GM18907 (cell line): ENCODE results near the gene NPHP3.
"Not testable (repeated sequence)": the region's sequence is repeated elsewhere in the genome, so short reads cannot be mapped to it uniquely, and the experiment has no call there.

Source experiments
- ATAC-seq: cut with Tn5 transposase; IDR thresholded peaks from one replicate; pipeline ENCODE4 v1.9.1; 2021; ENCODE audit warnings: mild to moderate bottlenecking, moderate library complexity; ENCODE audit not compliant: unreplicated experiment

The NPHP3 gene

GRCh38 chr3:132650153-132650552, 72.1 kb downstream of the NPHP3 start:
- ATAC-seq, result no peak

GRCh38 chr3:132645058-132645457, 77.2 kb downstream of the NPHP3 start:
- no peak for ATAC-seq

- ATAC-seq, result no peak
Measured at GRCh38 chr3:132643366-132643765, 78.8 kb downstream of the NPHP3 start.

- no peak for ATAC-seq
Measured at GRCh38 chr3:132642539-132642847, 79.7 kb downstream of the NPHP3 start.

GRCh38 chr3:132641837-132642538, 80.2 kb downstream of the NPHP3 start:
- no peak for ATAC-seq

DNA sequence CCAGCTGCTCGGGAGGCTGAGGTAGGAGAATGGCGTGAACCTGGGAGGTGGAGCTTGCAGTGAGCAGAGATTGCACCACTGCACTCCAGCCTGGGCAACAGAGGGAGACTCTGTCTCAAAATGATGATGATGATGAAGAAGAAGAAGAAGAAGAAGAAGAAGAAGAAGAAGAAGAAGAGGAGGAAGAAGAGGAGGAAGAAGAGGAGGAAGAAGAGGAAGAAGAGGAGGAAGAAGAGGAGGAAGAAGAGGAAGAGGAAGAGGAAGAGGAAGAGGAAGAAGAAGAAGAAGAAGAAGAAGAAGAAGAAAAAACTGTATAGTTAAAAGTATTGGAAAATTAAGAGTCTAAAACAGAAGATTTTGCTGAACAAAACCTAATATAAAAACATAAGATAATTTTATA, 80.8 kb downstream of the NPHP3 start:
- not testable (repeated sequence) for ATAC-seq

GRCh38 chr3:132638706-132639105, 83.5 kb downstream of the NPHP3 start:
- ATAC-seq, result no peak

DNA sequence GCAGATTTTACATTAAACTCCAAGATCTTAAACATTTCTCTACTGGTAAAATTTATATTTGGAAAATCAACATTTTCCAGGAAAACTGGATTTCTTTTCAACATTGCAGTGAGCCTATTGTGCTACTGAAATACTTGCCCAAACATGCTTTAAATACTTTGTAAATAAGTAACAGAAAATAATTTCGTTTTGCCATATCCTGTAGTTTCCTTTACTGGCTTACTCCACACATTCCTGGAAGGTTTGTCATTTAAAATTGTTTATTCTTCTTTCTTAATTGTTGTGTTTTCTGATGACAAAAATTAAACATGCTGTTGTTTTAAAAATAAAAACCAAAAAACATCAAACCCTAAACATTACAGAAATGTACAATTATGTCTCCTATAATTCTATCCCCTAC, 84.6 kb downstream of the NPHP3 start:
- ATAC-seq, result no peak

DNA sequence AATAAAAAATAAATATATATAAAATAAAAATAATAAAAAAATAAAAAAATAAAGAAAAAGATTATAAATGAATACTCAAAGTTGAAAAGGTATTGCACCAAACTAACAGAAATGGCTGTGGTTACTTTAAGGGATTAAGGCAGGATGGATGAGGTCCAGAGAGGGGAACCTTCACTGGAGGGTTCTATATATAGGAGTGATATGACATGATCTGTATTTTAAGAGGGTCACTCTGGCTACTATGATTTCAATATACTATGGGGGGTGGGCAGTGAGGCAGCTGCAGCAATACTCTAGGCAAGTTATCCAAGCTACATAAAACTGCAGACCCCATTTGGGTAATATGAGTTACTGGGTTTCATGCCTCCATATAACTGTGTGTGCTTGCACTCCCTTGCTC, 87.2 kb downstream of the NPHP3 start:
- no peak for ATAC-seq
